ENCODE results near the gene SLC35E1.

The SLC35E1 gene

DNA sequence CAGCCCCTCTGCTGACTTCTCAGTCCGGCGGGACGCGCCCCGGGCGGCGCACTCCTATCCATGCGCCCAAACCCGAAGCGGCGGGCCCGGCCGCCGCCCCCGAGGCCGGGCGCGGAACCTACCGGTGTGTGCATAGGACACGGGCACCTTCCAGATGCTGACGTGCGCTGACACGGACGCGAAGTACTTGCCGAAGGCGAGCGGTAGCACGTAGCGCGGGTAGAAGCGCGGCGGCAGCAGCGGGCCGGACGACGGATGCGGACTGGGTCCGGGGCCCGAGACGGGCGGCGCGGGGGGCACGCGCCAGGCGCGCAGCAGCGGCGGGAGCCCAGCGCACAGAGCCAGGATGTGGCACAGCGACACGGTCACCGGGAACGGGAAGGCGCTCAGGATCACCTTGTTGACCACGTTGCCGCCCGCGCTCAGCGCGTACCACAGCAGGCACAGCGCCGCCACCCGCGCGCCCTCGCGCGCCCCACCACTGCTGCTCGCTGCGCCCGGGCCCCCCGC lies 338 bp downstream of the SLC35E1 start:
- in situ Hi-C loops (cut with HindIII; ENCODE audit: low sequenced_read_pairs), result no loop called here
- peak overlapping the region; percentile 88 for H3K4me3 ChIP-seq (ENCODE audit: low read depth, low read length)
- no peak for DNase-seq (ENCODE audit: low read depth, low spot score)
- TF ChIP-seq, protein P1, sequence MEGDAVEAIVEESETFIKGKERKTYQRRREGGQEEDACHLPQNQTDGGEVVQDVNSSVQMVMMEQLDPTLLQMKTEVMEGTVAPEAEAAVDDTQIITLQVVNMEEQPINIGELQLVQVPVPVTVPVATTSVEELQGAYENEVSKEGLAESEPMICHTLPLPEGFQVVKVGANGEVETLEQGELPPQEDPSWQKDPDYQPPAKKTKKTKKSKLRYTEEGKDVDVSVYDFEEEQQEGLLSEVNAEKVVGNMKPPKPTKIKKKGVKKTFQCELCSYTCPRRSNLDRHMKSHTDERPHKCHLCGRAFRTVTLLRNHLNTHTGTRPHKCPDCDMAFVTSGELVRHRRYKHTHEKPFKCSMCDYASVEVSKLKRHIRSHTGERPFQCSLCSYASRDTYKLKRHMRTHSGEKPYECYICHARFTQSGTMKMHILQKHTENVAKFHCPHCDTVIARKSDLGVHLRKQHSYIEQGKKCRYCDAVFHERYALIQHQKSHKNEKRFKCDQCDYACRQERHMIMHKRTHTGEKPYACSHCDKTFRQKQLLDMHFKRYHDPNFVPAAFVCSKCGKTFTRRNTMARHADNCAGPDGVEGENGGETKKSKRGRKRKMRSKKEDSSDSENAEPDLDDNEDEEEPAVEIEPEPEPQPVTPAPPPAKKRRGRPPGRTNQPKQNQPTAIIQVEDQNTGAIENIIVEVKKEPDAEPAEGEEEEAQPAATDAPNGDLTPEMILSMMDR (IDR thresholded peaks at IDR 0.05; ENCODE audit: low read depth, low read length), result no peak

- TF ChIP-seq, protein P1 (IDR thresholded peaks at IDR 0.05; ENCODE audit: low read depth, low read length), result no peak
- in situ Hi-C loops (cut with HindIII; ENCODE audit: low sequenced_read_pairs), result no loop called here
- DNase-seq (ENCODE audit: low read depth, low spot score), result peak; percentile 25
- H3K4me3 ChIP-seq (ENCODE audit: low read depth, low read length), result peak overlapping the region; percentile 88
Measured at GRCh38 chr19:16571283-16571682, 932 bp downstream of the SLC35E1 start.

- DNase-seq (ENCODE audit: low read depth, low spot score), result no peak
- in situ Hi-C loops (cut with HindIII; ENCODE audit: low sequenced_read_pairs), result no loop called here
- no peak overlapping the region for H3K4me3 ChIP-seq (ENCODE audit: low read depth, low read length)
- TF ChIP-seq, protein P1 (IDR thresholded peaks at IDR 0.05; ENCODE audit: low read depth, low read length), result no peak
Measured at GRCh38 chr19:16569609-16570320, 2.5 kb downstream of the SLC35E1 start.

- in situ Hi-C loops (cut with HindIII; ENCODE audit: low sequenced_read_pairs), result no loop called here
- DNase-seq (ENCODE audit: low read depth, low spot score), result no peak
- no peak overlapping the region for H3K4me3 ChIP-seq (ENCODE audit: low read depth, low read length)
- TF ChIP-seq, protein P1 (IDR thresholded peaks at IDR 0.05; ENCODE audit: low read depth, low read length), result no peak
Measured at GRCh38 chr19:16566702-16567101, 5.5 kb downstream of the SLC35E1 start.

GRCh38 chr19:16566161-16566560 lies 6.1 kb downstream of the SLC35E1 start:
- in situ Hi-C loops (cut with HindIII; ENCODE audit: low sequenced_read_pairs), result no loop called here
- no peak overlapping the region for H3K4me3 ChIP-seq (ENCODE audit: low read depth, low read length)
- TF ChIP-seq, protein P1 (IDR thresholded peaks at IDR 0.05; ENCODE audit: low read depth, low read length), result no peak
- DNase-seq (ENCODE audit: low read depth, low spot score), result no peak

- DNase-seq (ENCODE audit: low read depth, low spot score), result no peak
- H3K4me3 ChIP-seq (ENCODE audit: low read depth, low read length), result no peak overlapping the region
- in situ Hi-C loops (cut with HindIII; ENCODE audit: low sequenced_read_pairs), result no loop called here
- TF ChIP-seq, protein P1 (IDR thresholded peaks at IDR 0.05; ENCODE audit: low read depth, low read length), result no peak
Measured at GRCh38 chr19:16564842-16565241, 7.4 kb downstream of the SLC35E1 start.

Measured in astrocyte of the spinal cord (primary cell).